HUDEP-2 (cell line): ENCODE measurements around the gene RAB4B.
"Not testable (repeated sequence)": the region's sequence is repeated elsewhere in the genome, so short reads cannot be mapped to it uniquely, and the experiment has no call there.

Source experiments
- DNase-seq, 76 experiments: peaks; one replicate each; lab custom pipeline; 2025; ENCODE audit not compliant: unreplicated experiment in 76 of 76; lab: John Stamatoyannopoulos, UW

RAB4B gene

GRCh38 chr19:40776932-40777644 is 959 bp upstream of the RAB4B start:
- DNase-seq: peak in 72 of 76 experiments; percentile 40 to 96 (median 87)

GRCh38 chr19:40777645-40777936 is 456 bp upstream of the RAB4B start:
- DNase-seq: peak in 2 of 76 experiments; percentile 92 to 97

GRCh38 chr19:40778706-40779284 is 748 bp downstream of the RAB4B start:
- DNase-seq: peak in 7 of 76 experiments; percentile 16 to 50 (median 26)

- DNase-seq: no peak
Observed at GRCh38 chr19:40780582-40780981, 2.5 kb downstream of the RAB4B start.

- no peak for DNase-seq
Observed at GRCh38 chr19:40781140-40781539, 3.1 kb downstream of the RAB4B start.

GRCh38 chr19:40783711-40784110 is 5.7 kb downstream of the RAB4B start:
- DNase-seq: no peak

GRCh38 chr19:40784146-40784545 is 6.1 kb downstream of the RAB4B start:
- DNase-seq: not testable (repeated sequence)

- DNase-seq: no peak
Observed at GRCh38 chr19:40785526-40785925, 7.5 kb downstream of the RAB4B start.

- DNase-seq: no peak
Observed at GRCh38 chr19:40786060-40787037, 8.3 kb downstream of the RAB4B start.

- DNase-seq: no peak
Observed at GRCh38 chr19:40791349-40791748, 13.3 kb downstream of the RAB4B start.

GRCh38 chr19:40791996-40792395 is 13.9 kb downstream of the RAB4B start:
- no peak for DNase-seq

GRCh38 chr19:40797166-40797962 is 19.3 kb downstream of the RAB4B start:
- no peak for DNase-seq

- DNase-seq: peak in 75 of 76 experiments; percentile 31 to 96 (median 80)
Observed at GRCh38 chr19:40797963-40798682, 20.1 kb downstream of the RAB4B start.

GRCh38 chr19:40798683-40799557 is 20.9 kb downstream of the RAB4B start, which contains the start of gene EGLN2:
Gene EGLN2 (plus strand): TSS chr19:40799191. CDS start chr19:40800573, 1,382 bp downstream.
- peak; percentile 90 to 100 (median 100) for DNase-seq

GRCh38 chr19:40799558-40800338 is 21.7 kb downstream of the RAB4B start:
- DNase-seq: peak in 18 of 76 experiments; percentile 25 to 60 (median 42)

- peak in 31 of 76 experiments; percentile 8 to 57 (median 37) for DNase-seq
Observed at GRCh38 chr19:40800339-40800996, 22.4 kb downstream of the RAB4B start.

GRCh38 chr19:40800997-40801377 is 22.9 kb downstream of the RAB4B start:
- no peak for DNase-seq
